CD14-positive monocyte (primary cell): Measurements from ENCODE around the gene TRIM74. TPM values are rescaled to one million over a fixed set of nuclear protein-coding genes. Genes with fewer than 3 reads are reported as not detected.

Source experiments
- polyA plus RNA-seq, 3 donors: library from polyadenylated mRNA; depleted of rRNA in 1 of 3; unstranded in 2 of 3; stranded (reverse) in 1 of 3; fragments of 300-500 nt in 2 of 3; fragments of >200 nt in 1 of 3; fragmentation: Illumina TruSeq in 2 of 3; gene quantifications; 1 replicate in 2 of 3; 2 replicates in 1 of 3; pipeline ENCODE4 v1.2.3, GENCODE V29; 2012 to 2021
- small RNA-seq: library from RNA; depleted of rRNA; stranded (forward); fragments of <200 nt; gene quantifications from one replicate; pipeline ENCODE3, GENCODE V24; 2012; ENCODE audit warnings: low read depth; ENCODE audit not compliant: insufficient read length

The TRIM74 gene
- polyA plus RNA-seq, 3 donors = 0.08 TPM; not detected in 2

Small RNA genes within 50 kb of the gene (small RNA-seq; reads per million reads assigned to genes)
- not detected for gene RF00019

Other genes with a start within 250 kb of the TRIM74 start
- 1 to 10 TPM in 1 of 3 donors, under 1 TPM in 2; 0.17 to 2.9 (median 0.31) TPM for gene TYW1B, start 141.3 kb downstream of the TRIM74 start, polyA plus RNA-seq
- gene POM121, start 44.4 kb downstream of the TRIM74 start, polyA plus RNA-seq = 10 to 100 TPM in 1 of 3 donors, 1 to 10 TPM in 2; 3.4 to 18.8 (median 5.1) TPM
- gene SPDYE8, start 60.3 kb upstream of the TRIM74 start, polyA plus RNA-seq = not detected
- not detected for gene SPDYE11, start 88.4 kb upstream of the TRIM74 start, polyA plus RNA-seq
- not detected for gene SPDYE9, start 116.6 kb upstream of the TRIM74 start, polyA plus RNA-seq